ENCODE results near the gene SH3RF3.

Gene SH3RF3

DNA sequence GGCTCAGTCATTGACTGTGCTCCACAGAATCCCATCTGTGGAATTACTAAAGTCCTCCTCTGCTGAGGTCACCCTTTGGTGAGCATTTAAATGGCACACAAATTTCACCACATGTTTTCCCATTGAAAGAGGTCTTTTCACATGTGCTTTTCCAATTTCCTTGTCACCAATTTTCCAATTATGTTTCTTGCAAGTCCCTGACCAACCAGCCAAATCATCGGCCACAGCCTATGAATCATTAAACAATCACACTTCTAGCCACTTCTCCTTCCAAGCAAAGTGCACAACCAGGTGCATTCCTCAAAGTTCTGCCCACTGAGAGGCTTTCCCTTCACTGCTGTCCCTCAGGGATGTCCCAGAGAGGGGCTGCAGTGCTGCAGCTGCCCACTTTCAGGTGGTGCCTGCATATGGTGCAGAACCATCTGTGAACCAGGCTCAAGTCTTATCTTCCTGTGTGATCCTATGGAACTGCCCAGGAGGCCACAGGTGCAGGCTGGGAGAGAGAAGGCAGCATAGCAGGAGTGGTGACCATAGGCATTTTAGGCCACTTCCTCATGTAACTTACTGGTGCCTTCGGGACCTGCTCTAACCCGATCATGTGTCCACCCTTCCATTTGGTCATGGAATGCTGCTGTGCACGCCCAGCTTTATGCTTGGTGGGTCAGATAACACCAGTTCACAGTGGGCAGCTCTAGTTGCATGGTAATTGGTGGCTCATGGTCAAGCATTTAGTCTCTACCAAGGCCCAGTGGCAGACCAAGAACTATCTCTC is 331.7 kb downstream of the SH3RF3 start:
- DNase-seq: no peak

DNA sequence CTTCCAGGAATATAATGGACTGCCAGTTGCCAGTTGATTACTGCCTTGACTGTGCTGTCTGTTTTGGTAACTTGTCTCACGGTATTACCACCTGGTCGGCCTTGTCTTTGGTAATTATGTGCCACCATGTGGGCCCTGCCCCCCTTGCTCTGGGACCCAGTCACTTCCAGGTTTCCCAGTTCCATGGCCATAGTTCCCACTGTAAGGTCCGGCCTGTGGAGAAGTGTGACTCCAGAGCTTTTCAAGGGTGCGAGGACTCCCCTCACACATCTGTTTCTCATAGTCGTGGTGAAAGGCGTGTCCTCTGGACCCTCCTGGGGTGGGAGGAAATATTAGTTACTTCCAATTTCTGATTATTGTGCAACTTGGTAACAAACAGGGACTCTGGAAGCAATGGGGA is 334.2 kb downstream of the SH3RF3 start:
- no peak for DNase-seq

DNA sequence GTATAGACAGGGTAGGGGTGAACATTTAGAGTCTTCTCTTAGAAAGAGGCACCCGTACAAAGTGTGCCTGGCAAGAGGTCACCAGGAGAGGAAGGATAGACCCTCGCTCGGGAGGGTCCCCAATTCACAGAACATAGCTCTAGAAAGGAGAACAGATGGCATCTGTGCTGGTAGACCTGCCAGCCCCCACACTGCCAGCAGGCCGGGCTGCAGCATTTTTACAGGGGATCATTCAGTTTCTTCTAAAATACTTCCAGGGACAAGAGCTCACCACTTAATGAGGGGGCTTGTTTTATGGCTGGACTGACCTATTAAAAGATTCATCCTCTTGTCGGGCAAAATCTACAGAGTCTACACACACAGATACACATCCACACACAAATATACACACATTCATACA is 334.9 kb downstream of the SH3RF3 start:
- DNase-seq: no peak

DNA sequence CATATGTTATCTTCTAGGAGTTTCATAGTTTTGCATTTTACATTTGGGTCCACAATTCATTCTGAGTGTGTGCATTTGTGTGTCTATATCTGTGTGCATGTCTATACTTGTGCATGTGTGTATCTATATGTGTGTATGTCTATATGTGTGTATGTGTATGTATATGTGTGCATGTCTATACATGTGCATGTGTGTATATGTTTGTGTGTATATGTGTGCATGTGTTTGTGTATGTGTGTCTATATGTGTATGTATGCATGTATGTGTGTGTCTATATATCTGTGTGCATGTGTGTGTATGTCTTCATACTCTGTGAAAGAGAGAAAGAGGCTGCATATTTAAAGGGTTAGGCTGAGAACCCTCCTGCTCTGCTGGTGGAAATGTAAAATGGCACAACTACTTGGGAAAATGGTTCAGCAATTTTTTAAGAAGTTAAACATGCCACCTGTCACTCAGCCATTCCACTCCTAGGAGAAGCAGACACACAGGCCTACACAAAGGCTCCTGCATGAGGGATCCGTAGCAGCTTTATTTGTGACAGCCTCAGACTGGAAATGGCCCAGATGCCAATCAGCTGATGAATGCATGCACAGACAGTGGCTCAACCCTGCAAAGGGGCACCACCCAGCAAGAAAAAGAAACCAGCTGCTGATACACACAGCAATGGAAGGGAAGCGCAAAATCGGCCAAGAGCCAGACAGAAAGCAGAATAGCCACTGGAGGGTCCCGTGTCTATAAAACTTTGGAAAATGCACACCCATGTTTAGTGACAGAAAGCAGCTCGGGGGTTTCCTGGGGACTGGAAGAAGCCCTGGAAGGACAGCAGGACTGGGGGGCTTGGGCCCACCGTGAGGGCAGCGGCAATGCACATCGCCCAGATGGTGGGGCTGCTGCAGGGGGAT is 337.9 kb downstream of the SH3RF3 start:
- DNase-seq: peak; percentile 79

DNA sequence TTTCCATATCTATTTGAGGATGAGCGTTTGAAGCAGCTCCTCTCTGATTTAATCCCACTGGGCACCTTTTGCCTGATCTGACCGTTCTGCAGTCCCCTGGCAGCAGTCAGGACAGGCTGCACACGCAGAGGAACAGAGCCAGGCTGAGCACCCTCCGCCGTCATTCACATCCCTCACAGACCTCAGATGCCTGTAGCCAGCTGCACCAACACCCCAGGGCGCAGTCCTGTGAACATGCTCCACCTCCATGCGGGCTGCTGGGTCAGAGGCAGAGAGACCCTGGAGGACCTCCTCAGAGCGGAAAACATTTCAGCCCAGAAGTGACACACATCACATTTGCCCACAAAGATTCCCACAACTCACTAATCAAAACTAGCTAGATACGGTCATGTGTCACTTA is 338.7 kb downstream of the SH3RF3 start:
- DNase-seq: no peak

DNA sequence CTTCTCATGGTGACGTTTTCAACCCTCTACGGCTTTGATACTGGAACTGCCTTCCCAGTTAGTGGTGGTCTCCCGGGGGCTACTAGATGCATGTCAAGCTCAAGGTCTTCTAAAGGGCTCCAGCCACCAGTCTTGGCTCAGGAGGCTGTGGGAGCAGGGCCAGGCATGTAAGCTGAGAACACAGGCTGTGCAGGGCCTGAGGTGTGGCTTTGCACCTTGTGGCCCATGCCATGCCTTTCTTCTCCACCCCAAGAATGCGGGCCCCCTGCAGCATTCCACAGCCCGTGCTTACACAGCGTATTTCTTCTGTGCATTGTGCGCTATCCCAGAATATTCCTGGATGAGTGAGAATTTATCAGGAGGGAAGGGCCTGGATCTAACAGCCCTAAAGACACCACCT is 339.9 kb downstream of the SH3RF3 start:
- no peak for DNase-seq

DNA sequence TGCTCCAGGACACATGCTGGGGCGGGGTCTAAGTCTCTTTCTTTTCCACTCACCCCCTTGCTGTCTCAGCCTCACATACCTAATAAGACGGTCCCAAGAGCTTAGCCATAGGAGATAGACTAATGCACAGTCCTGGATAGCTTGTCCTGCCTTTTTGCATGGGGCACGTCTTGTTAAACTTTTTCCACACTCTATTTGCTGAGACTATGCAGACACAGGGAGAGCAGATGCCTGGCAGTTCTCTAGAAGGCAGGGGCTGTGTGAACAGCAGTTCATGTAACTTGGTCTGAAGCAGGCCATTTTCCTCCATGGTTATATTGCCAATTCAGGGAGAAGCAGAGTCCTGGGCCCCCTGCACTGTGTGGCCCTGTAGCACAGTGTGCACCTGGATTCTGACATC is 342.7 kb downstream of the SH3RF3 start:
- no peak for DNase-seq

DNA sequence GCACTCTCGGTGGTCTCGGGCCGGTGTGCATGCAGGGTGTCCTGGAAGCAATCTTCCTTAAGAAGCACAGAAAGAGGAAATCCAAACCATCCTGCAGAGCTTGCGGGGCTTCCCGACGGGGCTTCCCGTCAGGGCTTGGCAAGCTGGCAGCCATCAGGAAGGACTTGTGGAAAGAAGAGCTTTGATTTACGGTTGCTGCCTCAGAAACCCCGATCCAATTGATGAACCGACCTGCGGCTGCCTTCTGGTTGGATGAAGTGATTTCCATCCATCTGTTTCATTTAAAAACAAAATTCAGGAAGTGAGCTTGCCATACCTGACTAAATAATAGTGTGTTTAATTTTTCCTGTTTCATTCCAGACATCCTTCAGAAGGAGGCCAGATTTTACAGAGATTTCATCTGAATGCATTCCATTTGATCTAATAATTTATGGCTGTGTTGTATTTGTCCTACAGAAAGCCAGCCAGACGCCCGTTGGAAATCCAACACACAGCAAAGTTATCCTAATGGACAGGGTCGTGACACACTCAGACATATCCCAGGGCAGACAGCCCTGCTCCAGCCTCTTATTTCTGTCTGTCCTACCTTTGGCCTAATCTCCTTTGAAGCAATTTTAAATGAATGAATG is 343.4 kb downstream of the SH3RF3 start:
- no peak for DNase-seq

DNA sequence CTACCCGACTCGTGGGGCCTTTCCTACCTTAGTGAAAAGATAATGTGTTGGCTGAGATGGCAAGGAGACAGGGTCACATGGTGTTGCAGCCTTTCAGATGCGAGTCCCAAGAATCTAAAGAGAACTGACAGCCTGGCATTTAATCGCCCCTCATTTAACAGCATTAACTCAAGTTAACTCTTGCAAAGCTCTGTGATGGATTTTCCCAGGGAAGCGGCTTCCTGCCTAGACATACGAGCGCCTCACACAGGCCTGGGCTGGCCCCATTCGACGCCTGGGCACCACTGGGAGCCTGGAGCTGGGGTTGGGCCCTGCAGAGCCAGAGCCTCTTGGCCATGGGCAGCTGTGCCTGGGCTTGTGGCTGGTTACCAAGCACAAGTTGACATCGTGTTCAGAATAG is 344.0 kb downstream of the SH3RF3 start:
- DNase-seq: no peak

DNA sequence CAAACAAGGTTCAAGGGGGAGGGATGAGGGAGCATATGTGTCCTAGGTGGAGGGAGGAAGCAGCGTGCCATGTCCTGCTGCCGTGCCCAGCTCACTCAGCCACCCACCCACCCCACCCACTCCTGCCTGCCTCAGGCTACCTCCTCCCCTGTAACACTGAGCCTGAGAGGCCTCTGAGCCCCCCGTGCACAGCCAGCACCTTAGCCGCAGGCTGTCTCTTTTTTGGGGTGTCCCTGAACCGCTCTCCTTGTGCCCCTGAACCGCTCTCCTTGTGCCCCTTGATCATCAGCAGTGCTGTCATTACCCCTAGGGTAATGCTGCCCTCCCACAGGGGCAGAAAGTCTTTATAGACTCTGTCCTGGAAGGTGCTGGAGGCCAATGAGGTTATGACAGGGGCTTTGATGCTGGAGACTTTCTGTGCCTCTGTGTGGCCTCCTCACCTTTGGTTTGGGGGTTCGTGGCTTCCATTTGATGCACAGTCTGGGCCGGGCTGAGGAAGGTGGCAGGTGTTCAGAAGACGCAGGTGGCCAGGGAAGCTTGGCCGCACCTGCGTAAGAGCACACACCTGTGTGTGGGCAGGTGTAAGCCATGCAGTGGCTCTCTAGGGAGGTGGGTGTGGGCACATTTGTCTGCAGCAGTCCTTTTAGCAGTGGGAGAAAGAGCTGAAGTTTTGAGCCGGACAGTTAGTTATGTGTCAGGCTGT is 344.8 kb downstream of the SH3RF3 start:
- DNase-seq: peak; percentile 36

DNA sequence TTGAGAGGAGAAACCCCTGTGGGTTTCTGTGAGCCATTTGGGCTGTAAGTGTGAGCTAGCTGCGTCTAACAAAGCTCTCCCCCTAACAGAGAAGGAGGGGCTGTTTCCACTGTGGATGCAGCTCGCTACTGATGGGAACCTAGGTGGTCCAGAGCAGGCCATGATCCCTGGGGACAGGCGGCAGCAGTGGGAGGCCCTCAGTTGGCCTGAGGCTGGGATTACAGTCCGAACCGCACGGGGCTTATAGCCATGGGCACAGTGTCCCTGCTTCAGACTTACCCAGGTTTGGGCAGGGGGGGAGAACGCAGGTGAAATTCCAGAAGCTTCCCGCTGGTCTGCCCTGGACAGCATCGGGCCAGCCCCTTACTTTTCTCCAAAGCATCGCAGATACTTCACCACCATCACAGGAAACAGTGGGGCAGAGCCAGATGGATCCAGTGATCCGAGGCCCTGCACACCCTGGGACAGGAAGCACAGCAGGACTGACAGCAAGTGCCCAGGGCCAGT is 345.4 kb downstream of the SH3RF3 start:
- no peak for DNase-seq

DNA sequence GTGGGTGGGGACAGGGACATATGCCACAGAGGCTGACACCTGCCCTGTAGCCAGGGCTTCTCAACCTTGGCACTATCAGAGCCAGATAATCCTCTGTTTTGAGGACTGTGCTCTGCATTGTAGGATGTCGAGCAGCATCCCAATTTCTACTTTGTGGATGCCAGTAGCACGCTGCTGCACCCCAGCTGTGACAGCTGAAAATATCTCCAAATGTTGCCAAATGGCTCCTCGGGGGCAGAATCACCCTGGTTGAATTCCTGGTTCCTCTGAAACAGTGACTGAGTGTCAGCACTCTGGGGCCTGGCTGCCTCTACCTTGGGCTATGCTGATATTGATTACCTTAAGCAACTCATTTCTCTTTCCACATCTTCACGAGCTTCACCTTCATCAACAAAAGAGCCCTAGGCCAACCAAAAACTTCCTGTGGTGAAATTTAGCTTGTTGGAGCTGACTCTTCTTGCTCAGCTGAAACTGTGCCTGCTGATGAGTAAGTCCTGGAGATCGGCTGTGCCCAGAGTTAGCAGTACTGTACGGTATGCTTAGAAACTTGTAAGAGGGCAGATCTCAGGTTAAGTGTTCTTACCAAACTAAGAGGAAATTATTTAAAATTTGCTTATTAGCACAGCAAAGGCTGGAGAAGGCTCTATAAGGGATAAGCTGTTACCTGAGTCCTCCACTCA is 346.7 kb downstream of the SH3RF3 start:
- no peak for DNase-seq

DNA sequence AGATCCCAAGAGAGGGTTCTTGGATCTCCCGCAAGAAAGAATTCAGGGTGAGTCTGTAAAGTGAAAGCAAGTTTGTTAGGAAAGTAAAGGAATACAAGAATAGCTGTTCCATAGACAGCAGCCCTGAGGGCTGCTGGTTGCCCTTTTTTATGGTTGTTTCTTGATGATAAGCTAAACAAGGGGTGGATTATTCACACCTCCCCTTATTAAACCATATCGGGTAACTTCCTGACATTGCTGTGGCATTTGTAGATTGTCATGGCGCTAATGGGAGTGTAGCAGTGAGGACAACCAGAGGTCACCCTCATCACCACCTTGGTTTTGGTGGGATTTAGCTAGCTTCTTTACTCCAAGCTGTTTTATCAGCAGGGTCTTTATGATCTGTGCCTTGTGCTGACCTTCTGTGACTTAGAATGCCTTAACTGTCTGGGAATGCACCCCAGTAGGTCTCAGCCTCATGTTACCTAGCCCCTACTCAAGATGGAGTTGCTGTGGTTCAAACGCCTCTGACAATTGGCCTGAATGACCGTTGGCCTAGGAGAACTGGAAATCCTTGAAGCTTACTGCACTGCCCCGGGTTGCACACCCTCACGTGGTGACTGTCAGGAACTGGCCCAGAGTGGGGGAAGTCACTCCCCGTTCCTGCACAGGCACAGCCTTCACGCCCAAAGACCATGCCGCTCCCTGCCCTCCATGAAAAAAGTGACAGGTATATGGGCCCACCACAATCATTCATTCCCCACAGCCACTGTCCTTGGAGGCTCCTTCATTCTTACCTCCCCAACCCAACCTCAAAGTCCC is 347.8 kb downstream of the SH3RF3 start:
- DNase-seq: no peak

DNA sequence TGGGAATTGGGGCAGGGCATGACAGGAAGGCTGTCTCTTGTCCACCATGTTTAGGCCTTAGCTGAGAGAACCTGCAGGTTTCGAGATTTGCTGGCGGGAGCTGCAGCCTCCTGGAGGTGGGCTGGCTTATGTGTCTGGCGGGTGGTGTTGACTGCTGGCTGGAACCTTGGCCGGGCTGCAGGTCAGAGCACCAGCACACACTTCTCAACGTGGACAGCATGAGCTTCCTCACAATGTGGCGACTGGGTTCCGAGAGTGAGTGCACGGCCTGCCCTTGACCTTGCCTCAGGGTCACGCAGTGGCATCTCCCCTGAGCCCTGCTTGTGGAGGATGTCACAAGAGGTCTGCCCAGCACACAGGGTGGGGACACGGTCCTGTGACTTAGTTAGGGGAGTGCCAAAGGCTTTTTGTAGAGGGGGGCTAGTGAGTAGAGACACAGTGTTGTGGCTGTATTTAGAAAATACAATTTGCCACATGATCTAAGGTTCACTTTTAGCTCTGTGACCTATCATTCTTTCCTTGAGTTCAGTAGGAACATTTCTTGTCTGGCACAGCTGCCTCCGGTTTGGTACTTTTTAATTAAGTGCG is 350.0 kb downstream of the SH3RF3 start:
- DNase-seq: no peak

DNA sequence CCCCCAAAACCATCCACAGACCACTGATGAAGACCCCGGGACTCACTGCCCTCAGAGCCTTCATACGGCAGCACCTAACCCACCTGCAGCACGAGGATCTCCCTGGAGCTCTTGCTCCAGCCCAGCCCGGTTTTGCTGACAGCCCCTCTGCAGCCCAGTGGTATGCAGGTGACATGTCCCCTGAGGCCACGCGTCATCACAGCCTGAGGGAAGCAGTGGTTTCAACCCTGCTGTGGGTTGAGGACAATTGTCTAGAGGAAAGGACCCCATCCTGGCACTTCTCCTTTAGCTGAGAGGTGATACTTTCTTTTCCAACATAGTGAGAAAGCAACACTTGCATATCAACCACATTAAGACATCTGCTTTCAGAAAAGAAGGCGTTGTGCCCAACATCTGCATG is 350.8 kb downstream of the SH3RF3 start:
- DNase-seq: no peak

DNA sequence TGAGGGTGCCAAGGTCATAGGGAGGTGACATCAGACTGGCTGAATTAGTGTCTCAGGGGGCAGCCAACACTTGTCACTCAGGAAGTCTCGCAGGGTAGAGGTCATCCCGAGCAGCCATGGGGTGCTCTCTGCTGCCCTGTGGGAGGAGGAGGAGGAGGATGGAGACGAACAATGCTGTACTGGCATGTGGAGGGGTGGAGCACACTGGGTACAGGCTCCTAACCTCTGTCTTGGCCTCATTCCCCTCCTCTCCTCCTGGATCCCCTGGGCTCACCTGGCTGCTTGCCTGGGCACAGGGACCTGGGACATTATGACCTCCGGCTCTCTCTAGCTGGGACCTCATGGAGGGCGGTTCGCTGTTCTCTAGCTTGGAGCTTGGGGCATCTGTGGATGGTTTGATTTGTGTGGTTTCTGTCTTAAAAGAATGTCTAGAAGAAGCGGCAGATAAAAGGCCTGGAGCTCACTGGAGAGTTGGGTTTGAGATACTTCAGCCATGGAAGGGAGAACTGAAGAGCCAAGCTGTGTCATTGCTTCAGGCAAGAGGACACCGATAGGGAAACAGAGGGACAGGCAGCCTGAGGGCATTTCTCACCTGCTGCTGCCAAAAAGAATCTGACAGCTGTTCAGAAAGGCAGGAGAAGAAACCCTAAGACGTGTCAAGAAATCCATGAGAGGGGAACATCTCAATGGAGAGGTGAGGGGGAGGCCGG is 351.6 kb downstream of the SH3RF3 start:
- no peak for DNase-seq

DNA sequence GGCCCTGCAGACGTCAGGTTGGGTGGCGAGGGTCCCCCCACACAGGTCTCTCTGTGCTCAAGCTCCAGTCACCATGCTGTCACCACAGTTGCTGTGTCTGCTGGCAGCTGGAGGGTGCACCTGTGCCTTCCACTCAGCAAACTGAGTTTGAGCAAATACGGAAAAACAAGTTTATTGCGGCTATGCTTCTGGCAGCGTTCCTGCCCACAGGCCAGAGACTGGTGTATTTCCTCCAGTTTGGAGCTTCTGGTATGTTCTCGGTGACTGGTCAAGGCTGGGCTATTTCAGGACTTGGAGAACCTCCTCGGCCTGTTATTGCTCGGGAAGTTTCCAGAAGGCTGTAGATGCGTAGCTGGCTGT is 352.2 kb downstream of the SH3RF3 start:
- DNase-seq: no peak

DNA sequence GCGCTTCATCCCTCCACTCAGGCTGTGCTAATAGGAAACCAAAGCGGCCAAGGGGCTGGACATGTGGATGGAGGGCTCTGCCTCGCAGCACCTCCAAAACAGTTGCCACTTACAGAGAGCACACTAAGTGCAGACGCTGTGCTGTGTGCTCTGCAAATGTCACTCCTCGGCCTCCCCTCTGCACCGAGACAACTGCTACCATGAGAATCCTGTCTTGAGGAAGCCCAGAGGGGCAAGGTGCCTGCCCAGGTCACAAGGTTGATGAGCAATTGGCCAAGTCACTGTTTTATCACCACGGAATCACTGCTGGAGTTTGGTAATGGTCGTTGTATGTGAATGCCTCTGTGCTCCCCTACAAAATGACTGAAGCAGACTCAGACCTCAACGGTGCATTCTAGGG is 352.6 kb downstream of the SH3RF3 start:
- DNase-seq: no peak

DNA sequence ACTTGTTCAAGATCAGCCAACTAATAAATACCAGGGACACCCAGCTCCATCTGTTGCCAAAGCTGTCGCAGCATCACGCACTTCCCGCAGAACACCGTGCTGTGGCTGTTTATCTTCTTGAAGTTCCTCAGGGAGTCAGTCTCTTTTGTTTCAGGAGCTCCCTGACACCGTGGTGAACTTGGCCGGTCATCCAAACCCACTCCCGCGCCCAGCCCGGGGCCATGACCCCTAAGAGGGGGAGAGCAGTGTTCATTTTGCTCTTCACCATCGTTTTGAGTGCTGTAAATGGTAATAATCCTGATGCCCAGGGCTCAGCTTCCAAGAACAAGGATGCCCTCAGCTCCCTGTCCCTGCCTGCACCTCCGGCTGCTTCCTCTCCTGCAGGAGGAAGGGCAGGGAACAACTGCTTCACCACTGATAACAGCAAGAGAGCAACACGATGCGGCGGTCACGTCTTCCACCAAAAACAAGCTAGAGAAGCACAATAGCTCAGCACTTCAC is 353.4 kb downstream of the SH3RF3 start:
- no peak for DNase-seq
